Activated naive CD4-positive, alpha-beta T cell treated with anti-CD3 and anti-CD28 coated beads, Interleukin-2, amount 50 U/mL, for 16 hours (primary cell): ENCODE data around the gene MOK.

Experiments
- DNase-seq: peaks from one replicate; pipeline ENCODE4 v3.0.0-alpha.2; 2020

Gene MOK

DNA sequence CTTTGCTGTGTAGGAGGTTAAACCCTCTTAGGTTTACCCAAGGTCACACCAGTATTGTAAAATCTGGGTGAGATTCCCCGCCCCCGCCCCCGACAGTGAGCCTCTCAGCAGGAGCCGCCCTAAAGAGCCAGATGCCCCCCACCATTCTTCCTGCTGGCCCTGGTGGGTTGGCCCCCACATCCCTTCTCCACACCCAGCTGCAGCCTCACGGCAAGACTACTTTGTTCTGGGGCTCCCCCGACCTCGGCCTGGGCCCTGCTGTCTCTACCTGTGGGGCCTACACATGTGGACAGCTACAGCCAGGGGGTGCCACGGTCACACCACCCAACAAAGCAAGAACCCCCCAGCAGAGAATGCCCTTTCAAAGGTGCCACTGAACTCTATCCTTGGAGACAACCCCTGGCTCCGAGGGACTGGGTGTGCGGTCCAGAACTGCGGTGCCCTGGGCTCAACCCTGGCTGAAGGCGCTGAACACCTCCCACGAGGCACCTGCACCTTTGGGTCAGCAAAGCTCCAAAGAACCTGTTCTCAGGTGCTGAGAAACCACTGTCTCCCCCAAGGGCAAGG is 82.9 kb downstream of the MOK start:
- DNase-seq, result no peak

DNA sequence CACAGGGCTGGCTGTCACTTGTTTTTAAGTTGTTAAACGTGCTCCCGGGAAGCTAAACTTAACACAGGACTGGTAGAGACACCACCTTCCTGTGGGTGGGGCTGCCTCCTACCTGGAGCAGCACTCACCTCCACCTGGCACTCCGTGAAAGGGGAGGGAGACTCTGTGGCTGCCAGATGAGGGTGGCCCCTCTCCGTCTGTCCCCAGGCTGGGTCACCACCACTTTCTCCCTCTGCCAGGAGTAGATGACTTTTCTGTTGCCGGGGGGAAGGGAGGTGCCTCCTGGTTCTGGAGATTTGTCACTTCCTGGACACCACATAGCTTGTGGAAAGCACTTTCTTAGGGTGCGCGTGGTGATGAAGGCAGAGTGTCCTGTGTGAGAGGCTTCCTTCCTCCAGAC is 83.9 kb downstream of the MOK start:
- DNase-seq, result no peak

DNA sequence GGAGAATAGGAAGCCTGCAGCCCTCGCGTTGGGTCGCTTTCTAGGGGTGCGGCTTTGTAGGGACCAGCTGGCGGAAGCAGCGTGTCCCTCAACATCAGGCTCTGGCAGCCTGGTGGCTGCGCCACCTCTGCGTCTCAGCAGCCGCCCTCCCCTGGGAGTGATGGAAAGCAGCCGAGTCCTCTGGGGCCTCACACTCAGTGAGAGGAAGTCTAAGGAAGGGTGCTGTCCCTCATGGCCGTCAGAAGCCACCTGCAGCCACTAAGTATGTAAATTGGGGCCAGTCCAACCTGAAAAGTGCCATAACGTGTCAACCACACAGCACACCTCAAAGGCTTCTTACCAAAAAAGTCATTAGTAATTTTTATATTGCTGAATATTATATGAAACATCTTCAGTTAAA is 84.9 kb downstream of the MOK start:
- no peak for DNase-seq

DNA sequence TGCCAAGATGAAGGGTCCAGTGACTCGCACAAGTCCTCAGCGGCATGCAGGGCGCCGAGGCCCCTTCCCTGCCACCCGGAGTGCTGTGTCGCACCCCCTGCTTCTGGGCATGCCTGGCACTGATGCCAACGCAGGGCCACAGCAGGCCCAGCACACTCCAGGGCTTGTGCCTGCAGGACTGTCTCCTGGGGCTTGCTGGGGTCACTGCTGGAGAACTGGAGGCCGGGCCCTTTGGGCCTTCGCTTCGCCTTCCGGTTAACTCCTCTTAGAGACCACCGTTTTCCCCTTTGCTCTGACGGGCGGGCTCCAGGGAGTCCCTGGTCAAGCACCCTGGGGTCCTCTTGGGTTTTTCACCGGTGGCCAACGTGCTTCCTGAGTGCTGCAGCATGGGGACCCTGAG is 85.6 kb downstream of the MOK start:
- DNase-seq, result no peak

DNA sequence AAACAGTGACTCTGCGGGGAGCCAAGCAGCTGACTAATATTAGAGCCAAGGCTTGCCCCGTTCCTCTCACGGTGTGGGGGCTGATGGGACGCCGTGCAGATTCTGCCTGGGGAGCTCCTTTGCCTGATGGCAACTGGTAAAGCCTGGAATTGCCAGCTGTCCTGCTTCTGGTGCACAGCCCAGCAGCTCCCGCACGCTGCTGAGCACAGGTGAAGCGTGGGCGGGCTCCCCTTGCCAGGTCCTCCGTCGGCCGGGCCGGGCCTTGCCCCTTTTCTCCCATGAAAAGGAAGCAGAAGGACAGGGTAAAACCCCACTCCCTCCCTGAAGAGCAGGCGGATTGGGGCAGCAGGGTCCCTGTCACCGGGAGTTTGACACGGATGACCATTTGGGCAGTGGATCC is 86.3 kb downstream of the MOK start:
- no peak for DNase-seq

DNA sequence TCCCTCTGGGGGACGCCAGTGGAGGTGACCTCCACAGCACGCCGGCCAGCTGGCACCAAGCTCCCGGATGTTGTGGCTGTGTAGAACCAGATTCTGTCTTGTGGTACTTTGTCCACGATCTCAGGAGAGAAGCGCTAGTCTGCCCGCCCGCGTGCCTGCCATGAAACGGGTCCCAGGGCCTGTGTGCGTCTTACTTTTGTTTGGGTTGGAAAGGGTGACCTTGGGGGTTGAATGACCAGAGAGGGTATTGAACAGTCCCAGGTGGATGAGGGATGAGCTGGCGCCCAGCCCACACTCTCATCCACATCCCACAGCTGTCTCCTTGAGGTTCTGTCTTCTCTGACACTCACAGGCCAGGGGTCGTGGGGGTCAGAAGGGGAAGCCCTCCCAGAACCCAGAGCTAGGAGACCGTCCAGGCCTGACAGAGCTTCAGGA is 87.0 kb downstream of the MOK start:
- DNase-seq, result no peak

DNA sequence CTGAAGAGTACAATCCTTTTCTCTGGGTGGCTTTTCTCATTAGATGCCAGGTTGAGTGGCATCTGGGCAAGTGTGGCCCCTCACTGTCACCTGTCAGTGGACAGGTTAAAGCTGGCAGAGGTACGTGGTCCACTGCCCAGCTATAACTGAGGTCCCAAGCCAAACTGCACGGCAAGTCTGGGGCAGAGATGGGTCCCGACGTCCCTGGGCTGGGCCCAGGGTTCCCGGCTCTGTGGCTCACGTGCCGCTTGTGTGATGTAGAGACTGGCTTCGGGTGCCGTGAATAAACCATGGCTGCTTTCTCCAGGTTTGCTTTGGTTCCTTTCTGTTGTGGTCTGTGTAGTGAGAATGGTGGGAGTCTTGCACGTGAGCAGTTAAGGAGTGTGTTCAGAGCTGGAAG is 87.6 kb downstream of the MOK start:
- no peak for DNase-seq

DNA sequence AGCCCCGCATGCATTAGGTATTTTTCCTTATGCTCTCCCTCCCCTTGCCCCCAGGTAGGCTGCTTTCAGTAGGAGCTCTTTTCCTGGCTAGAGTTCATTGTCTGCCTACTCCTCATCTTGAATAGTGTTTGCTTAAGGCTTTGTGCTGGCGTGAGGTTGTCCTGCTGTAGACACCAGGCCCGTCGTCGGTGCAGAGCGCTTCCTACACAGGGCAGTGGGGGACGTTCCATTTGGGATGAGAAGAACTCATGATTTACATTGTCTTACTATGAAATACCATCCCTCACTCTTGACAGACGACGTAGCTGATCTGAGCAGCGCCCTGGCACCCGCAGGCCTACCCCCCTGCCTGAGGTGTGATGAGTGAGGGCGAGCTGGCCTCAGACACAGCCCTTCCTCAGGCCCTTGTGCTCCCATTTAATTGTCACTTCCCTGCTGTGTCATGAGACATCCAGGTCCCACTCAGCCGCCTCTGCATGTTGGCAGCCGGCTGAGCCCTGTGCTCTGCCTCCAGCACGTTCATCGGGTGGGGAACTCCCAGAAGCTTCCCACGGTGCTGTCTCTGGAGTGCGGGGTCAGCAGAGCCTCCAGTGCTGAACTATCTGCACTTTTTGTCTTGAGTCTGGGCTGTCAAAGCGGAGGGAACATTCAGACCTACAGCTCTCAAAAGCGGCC is 89.3 kb downstream of the MOK start:
- no peak for DNase-seq

DNA sequence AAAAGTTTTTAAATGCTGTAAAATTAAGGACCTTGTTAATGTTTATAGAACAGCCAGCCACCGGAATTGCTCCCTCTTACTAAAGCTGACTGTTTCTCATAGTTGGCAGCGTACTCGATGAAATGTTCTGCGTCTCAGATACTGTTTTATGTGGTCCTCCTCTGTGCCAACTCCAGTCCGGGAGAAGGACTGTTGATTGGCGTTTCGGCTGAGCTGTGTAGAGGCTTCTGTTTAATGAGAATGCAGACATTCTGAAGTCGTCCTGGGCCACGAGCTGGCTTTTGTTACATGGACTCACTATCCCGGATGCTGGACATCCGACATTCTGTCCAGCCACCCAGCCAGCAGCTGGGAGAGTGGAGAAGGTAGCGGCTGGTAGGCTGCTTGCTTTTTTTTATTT is 89.9 kb downstream of the MOK start:
- DNase-seq, result no peak

DNA sequence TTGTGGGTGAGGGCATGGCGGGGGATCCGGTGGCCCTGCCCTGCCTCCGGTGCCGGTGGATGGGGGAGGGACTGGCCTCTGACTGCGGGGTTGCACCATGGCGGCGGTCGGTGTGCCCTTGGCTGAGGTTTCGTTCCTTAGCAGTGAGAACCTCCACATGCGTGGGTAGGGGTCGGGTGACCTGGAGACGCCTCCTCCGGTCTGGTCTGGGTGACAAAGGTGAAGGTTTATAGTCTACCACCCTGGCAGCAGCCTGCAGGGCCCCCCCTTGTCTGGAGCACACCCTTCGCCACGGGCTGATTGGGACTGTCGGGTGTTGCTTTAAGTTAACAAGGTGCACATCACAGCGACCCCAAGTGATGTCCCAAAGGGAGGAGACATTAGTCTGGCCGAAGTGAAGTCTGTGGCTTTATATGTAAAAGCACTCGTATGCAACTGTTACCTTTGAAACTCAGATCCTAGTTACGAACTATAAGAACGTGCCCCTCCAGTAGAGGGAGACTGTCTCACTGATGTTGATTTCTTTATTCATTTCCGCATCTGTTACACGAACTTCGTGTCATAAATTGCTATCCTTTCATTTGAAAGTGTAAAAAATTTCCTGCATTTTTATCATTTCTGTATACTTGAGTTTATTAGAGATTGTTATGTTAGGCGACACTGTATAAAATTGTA is 90.8 kb downstream of the MOK start:
- DNase-seq, result no peak

DNA sequence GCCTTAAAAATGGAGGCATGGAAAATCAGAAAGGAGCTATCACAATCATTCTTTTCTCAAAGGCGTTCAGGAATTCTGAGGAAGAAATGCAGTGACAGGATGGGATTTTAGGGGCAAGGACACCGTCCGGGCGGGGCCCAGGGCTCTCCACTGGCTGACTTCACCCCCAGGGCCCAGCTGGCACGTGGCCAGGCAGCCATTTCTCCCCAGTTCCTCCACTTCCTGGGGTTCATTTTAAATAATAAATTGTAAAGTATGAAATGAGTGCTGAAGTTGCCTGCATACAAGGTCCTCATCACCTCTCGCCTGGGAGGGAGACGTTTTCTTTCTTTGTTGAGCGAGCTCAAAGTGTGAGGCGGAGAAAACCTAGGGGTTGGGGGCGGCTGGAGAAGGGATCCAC is 91.5 kb downstream of the MOK start:
- no peak for DNase-seq

DNA sequence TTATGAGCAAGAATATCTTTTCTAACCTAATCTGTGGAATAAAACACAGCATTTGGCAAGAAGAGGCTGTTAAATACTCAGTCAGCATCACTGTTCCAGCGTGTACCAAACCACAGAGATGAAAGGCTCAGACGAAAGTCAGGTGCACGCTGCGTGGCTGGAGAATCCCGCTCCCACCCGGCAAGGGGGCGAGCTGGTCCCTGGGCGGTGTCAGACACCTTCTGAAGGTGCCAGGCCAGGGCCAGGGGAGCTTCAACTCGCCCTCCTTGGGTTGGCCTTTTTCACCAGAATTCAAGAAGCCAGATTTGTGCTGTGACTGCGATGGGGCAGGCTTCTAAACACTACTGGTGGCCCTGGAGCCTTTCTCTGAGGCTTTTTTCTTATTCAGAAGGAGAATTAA is 92.1 kb downstream of the MOK start:
- DNase-seq, result no peak

DNA sequence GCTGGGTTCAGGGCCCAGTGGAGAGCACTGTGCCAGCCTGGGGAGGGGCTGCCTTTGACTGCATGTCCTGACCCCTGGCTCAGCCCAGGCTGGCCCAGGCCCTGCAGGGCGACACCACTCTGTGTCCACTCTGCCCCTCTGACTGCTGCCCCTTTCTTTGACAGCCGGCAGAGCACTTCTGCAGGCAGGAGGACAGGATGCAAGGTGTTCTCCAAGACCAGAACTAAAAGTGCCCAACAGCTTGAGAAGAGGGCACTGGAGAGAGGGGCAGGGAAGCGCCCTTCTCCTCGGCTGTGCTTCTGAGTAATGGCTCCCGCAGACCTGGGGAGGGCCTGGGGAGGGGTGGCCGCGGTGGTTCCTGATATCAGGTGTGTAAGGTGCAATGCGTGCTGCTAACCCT is 92.6 kb downstream of the MOK start:
- no peak for DNase-seq

DNA sequence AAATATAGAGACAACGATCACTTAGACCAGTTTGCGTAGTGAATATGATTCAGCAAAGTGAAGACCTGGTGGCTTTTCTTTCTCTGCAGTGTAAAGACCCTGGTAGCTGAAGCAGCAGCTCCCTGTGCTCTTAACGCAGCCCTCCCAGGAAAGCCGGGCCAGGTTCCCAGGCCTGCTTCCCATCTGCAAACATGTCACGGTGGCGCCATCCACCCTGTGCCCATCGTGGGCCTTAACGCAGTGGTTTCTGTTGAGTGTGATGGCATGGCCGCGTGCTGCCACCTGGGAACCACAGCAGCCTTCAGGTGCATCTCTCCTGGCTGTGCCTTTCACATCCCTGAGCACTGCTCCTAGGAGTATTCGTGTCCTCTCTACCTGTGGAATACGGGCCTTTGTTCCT is 93.7 kb downstream of the MOK start:
- DNase-seq, result no peak

DNA sequence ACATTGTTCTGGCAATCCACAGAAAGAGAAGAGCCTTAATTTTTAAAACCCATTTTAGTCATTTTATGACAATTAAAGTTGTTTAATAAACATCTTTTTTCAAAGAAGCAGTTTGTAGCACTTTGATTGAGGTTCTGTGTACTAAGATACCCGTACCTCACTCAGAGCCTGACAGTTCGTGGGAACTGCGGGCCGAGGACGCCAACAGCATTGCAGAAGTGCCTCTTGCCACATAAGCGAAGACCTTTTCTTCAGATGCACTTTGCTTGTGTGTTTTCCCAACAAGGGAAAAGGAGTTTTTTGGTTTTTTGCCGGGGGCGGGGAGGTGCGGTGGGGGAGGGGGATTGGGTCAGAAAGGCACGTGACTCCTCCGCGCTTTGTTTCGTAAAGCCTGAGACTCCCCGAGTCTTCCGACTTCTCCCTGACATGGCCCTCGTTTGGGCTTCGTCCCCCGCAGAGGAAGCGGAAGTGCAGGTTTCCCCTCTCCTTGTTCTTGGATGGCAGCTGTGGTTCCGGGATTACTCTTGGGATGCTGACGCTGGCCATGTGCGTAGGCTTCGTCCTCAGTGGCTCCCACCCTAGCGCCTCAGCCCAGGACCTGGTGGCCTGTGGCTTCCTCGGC is 94.4 kb downstream of the MOK start:
- DNase-seq, result no peak

DNA sequence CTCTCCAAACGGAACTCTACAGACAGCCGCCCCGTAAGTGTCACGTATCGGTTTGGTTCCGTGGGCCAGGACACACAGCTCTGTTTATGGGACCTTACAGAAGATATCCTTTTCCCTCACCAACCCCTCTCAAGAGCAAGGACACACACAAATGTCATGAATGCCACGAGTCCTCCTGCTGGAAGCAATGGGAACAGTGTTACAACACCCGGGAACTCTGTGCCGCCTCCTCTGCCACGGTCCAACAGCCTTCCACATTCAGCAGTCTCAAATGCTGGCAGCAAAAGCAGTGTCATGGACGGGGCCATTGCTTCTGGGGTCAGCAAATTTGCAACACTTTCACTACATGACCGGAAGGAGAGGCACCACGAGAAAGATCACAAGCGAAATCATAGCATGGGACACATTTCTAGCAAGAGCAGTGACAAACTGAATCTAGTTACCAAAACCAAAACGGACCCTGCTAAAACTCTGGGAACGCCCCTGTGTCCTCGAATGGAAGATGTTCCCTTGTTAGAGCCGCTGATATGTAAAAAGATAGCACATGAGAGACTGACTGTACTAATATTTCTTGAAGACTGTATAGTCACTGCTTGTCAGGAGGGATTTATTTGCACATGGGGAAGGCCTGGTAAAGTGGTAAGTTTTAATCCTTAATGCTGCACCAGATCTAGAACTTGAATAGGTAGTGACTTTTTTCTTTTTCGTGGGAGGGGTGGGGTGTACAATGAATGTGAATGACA is 95.6 kb downstream of the MOK start:
- DNase-seq, result no peak

DNA sequence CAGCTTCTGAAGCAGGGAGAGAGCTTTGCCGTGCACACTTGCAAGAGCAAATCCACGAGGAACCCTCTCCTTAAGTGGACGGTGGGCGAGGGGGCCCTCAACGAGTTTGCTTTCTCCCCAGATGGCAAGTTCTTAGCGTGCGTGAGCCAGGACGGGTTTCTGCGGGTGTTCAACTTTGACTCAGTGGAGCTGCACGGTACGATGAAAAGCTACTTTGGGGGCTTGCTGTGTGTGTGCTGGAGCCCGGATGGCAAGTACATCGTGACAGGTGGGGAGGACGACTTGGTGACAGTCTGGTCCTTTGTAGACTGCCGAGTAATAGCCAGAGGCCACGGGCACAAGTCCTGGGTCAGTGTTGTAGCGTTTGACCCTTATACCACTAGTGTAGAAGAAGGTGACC is 96.2 kb downstream of the MOK start:
- DNase-seq, result no peak

DNA sequence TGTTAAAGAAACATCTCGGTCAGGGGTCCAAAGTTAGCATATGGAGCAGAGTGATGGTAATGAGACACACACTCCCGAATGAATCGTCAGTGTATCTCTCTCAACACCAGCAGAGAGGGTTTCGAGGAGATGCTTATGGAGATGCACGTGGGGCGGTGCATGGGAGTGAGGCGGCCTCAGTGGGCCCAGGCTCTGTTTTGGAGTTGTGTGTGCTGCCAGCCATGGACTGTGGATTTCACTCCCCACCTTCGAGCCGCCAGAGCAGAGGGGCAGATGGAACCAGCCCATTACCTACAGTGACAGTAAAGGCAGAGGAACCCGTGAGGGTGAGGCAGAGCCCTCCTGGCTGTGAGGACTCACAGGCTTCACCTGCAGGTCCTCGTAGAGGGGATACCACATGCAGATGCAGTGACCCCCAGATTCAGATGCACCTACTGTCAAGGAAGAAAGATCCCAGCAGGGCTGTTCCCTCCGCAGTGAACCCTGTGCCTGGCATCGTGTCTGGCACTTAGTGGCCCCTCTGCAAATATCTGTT is 97.1 kb downstream of the MOK start:
- DNase-seq, result no peak

DNA sequence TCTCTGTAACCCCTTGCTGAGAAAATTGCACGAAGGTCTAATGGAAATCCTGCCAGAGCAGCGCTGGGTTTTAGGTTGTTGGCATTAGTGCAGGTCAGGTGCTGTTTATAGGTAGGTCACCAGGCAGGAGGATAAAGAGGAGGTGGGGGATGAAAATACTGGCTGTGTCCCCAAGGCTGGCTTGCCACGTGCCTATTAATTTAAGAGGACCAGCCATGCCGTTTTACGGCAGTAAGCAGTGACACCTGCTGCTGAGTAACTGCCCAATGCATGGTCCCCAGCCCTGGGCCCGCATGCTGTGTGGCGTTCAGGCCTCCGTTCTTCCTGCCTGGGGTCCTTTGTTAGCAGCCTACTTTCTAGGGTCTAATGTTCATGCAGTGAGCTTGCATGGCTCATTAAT is 98.0 kb downstream of the MOK start:
- no peak for DNase-seq

DNA sequence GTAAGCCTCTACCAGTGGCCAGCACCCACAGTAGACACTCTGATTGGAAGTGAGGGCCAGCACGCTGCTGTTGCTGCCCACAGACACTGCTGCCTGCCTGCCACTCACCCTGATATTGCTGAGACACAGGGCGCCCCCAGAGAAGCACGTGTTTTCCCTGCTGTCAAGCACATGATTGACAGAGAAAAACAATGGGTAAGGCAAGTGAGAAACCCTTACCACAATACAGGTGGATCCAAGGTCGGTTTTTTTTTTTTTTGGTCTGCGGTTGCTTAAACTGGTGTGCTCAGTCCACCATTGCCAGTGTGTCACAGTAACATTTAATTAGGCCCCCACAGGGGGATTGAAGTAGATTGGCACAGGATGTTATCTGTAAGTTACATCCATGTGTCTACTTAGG is 99.4 kb downstream of the MOK start:
- no peak for DNase-seq

DNA sequence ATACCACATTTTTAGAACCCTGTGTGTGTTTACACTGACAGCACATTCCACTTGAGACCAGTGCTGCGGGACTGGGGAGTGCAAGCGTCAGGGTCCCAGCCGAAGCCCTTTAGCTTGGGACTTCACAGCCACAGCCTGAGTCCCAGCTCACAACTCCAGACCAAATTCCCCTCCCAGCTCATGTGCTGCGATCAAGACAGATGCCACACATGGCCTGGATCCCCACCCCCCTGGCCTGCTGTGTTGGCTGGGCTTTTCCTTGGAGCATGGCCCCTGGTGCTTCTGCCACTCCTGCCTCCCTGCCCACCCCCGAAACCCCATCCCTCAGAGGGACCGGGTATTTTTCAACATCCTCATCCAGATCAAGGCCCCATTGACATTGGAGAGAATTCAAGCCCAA is 101.6 kb downstream of the MOK start:
- DNase-seq, result no peak

DNA sequence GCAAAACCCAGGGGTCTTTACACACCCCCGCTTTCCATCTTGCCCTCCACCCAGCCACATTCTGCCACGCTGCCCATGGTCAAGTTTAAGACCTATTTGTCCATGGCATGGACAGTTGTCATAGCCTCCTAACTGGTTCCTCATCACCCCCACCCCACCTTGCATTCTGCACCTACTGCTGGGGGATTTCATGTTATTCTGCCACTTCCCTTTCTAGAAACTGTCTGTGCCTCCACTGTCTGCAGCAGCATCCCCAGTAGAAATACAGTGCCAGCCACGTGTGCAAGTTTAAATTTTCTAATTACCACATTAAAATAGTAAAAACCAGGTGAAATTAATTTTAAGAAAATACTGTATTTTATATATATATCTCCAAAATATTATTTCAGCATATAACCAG is 102.0 kb downstream of the MOK start:
- DNase-seq, result no peak

DNA sequence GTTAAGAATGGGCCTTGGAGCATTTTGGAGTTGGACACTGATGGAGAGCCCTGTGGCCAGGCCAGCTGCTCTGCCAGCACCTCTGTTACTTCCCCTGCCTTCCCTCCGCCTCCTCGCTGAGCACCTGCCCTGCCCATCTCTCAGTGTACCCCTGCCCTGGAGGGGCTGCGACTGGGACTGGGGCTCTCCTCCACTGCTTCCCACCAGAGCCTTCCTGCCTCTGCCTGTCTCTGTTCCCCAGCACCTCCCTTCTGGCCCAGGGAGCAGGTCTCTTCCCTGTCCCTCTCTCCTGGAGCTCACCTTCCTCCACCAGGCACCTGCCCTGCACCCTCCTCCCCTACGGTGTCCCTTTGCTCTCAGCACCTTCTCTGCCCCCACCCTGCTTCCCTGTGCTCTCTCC is 103.2 kb downstream of the MOK start:
- no peak for DNase-seq
